NCI-H1417 (cell line): Measurements from ENCODE around the gene NKD1.

ENCODE experiments used
- DNase-seq, 3 experiments: peaks; one replicate each; lab custom pipeline; 2025; lab: John Stamatoyannopoulos, UW

The NKD1 gene

GRCh38 chr16:50580180-50580798 lies 32.1 kb downstream of the NKD1 start:
- DNase-seq = no peak

DNA sequence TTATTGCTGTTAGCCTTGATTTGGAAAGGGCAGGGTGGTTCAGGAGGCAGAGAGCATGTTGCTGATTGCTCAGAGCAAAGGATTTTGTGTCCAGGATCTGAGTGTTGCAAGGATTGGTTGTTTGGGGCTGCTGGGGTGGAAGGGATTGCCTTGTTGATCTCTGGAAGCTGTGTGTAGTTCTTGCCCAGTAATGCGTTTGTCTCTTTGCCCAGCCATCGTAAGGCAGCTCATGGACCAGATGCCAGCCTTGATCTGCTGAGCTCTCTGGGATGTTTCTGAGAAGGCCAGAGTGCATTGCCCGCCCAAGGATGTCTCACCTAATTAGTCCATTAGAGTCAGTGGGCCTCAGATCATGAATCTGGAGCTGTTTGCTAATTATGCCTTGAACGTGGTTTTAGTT lies 33.6 kb downstream of the NKD1 start:
- no peak for DNase-seq

DNA sequence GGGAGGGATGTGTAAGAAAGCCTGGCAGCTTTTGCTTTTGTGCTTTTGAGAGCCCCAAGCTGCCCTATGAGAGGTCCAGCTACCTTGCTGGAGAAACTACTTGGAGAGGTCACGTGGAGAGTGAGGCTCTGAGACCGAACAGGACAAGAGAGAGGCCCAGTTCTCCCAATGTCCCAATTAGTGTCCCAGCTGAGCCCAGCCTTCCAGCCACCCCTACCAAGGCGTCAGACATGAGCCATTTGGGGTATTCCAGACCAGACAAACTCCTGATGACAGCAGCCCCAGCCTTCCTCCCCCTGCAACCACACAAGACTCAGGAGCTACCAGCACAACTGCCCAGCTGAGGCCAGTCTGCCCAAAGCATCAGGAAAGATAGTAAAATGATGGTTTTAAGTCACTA lies 35.0 kb downstream of the NKD1 start:
- DNase-seq = no peak

DNA sequence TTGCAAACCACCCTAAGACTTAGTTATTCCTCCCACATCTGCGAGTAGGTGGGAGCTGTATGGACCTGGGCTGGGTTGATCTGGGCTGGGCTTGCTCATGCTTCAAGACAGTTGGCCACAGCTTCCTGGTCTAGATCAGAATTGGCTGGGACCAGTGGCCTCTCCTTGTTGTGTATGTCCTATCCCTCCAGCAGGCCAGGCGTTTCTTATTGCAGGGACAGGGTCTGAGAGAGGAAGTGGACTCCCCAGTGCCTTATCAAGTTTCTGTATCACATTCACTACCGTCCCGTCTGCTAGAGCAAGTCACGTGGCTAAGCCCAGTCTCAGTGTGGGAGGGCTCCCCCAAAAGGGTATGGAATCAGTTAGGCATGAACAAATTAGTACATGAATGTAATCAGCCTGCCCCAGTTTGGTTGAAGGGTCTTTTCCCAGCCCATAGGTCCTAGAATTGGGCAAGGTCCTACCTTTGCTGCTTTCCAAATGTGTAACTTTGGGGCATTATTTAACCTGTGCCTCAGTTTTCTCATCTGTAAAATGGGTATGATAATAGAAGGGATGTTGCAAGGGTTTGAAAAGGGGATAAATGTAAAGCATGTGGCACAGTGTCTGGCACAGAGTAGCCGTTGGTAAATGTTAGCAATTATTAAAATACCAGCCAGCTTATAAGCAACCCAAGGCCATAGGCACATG lies 36.0 kb downstream of the NKD1 start:
- DNase-seq = no peak

- DNase-seq = no peak
These were observed 37.2 kb downstream of the NKD1 start for GRCh38 chr16:50585331-50585776.

DNA sequence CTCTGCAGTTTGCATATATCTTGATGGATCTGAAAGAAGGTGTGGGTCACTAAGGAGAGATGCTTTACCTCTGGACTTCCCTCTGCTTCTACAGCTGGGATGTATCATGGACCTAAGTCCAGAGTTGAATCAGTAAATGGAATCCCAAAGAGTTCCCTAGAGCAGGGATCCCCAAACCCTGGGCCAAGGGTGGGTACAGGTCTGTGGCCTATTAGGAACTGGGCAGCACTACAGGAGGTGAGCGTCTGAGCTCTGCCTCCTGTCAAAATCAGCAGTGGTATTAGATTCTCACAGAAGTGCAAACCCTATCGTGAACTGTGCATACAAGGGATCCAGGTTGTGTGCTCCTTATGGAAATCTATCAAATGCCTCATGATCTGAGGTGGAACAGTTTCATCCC lies 39.3 kb downstream of the NKD1 start:
- no peak for DNase-seq

DNA sequence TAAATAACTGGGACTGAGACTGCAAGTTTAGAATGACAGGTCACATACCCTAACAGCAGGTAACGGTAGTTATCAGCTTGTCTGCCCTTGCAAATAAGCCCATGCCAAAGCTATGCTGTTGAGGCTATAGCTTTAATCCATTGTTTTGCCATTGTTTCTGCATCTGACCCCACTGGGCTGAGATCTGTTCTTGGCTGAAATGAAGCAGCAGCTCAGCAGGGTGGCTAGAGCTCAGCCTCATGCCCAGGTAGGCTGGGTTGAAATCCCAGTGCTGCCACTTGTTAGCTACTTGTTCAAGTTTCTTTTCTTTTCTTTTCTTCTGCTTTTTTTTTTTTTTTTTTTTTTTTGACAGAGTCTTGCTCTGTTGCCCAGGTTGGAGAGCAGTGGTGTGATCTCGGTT lies 40.1 kb downstream of the NKD1 start:
- DNase-seq = no peak

DNA sequence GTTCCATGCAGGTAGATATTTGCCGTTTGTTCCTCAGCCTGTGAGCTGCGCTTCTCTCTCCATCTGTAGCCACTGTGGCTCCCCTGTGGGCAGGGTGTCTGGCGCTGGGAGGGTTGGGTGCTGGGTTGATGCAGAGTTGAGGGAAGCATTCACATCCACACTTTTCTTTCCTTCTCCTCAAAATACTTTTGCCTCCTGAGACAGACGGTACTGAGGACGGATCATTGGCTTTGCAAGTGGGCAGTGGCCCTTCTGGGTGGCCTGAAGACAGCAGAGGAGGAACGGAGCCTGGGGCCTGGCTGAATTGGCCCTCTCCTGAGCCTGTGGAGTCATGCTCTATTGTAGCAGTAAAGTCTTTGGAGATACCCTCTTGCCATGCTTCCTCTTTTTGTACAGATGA lies 43.0 kb downstream of the NKD1 start:
- DNase-seq = no peak

GRCh38 chr16:50591800-50592771 lies 43.9 kb downstream of the NKD1 start:
- peak in 1 of 3 experiments; percentile 57 for DNase-seq

DNA sequence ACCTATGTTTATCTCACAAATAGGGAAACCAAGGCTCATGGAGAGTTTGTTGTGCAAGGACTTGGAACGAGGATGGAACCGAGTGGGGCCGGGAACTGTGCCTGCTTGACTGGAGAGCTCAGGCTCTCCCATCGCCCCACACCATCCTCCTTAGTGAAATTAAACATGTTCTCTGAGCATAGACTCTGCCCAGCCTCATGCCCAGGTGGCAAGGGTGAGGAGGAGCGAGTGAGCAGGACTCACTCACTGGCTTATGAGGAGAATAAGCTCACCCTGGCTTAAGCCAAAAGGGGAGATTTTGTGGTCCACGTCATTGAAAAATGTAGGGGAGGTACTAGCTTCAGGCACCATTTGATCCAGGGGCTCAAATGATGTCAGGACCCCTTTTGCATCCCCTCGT lies 44.8 kb downstream of the NKD1 start:
- DNase-seq = no peak

DNA sequence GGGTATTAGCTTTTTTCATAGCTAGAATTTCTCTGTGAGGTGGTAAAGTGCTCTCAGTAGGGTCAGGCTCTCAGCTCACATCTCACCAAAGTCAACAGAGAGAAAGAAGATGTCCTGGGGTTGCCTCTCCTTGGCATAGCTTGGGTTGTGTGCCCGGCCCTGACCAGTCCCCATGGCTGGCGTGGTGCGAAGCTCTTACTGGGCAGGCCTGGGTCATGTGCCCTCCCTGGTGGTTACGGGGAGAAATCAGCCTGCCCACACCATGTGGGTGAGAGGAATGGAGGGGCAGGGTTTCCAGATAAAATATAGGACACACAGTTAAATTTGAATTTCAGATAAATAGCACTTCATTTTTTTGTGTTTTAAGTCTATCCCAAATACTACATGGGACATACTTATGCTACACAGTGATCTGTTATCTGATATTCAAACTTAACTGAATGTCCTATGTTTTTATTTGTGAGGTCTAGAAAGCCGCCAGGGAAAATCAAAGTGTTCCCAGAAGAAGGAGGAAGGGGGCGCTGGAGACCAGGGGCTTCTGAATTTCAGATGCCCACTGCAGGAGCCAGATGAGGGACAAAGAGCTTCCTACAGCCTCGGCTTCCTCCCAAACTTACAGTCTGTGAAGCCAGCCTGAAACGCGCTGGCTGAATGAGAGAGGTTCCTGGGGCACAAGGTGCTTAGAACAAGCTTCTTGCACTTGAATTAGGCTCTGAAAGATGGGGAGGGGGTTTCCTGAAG lies 45.4 kb downstream of the NKD1 start:
- no peak for DNase-seq

DNA sequence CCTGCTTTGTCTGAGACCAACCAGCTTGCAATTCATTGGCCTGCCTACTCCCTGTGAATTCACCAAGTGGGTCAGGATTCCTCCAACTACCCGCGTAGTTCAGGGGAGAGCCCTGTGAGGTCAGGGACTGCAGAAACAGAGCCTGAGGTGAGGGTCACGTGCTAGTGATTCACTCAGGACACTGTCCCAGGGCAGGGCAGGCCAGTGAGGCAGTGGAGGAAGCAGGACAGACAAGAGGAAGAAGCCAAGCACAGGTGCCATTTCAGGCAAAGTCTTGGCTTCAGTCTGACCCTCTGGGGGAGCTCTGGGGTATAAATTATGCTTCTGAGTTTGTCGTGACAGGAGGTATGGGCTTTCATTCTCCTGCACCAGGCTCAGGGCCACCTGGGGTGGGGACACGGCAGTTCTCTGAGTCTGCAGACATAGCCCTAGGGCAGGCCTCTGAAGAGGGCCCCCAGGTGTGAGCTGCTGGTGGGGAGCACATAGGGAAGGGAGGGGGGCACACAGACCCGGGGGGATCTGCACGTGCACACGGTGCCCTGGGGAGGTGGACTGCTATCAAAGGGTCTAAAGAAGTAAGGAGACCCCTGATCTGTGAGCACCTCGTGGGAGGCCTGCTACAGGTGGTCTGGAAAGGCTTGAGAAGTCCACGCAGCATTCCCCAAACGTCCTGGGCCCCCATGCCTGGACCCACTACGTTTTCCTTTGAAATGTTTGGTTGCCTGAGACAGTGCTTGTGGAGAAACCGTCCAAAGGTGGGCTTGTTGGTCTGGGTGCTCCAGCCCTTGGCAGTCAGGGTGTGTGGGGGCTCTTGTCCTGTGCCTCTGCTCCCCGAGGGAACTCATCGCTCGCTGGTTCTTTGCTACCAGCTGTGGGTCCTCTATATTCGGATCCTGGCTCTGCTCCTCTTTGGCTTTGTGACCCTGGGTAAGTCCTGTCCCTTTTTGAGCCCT lies 46.4 kb downstream of the NKD1 start:
- DNase-seq = peak in 1 of 3 experiments; percentile 4

- DNase-seq = no peak
These were observed 47.7 kb downstream of the NKD1 start for GRCh38 chr16:50595859-50596258.

GRCh38 chr16:50596762-50597450 lies 48.7 kb downstream of the NKD1 start:
- DNase-seq = no peak

DNA sequence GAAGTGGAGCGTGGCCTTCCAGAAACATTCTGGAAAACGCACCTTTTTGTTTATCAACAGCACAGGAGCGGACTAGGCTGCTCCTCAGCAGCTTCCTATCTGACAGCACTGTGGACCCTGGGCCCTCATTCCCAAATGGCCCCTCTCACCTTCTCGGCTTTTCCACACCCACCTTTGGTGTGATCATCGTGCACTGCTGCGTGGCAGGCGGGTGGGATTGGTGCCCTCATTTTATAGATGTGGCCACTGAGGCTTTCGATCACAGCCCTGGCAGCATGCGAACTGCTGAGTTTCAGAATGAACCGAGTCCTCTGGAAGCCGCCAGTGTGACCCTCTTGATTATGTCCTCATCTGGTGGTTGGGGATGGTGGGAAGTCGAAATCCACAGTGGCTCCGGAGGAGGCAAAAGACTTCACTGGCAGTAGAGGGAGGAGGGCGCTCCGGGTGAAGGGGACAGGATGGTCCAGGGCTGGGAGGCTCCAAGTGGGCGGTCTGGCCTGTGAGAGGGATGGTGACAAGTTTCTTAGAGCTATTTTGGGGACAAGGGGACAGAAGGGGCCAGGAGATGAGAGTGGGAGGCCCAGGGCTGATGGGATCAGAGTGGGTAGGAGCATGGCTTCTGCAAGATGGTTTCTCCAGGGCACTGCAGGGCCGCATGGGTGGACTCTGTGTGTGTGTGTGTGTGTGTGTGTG lies 49.5 kb downstream of the NKD1 start:
- no peak for DNase-seq

DNA sequence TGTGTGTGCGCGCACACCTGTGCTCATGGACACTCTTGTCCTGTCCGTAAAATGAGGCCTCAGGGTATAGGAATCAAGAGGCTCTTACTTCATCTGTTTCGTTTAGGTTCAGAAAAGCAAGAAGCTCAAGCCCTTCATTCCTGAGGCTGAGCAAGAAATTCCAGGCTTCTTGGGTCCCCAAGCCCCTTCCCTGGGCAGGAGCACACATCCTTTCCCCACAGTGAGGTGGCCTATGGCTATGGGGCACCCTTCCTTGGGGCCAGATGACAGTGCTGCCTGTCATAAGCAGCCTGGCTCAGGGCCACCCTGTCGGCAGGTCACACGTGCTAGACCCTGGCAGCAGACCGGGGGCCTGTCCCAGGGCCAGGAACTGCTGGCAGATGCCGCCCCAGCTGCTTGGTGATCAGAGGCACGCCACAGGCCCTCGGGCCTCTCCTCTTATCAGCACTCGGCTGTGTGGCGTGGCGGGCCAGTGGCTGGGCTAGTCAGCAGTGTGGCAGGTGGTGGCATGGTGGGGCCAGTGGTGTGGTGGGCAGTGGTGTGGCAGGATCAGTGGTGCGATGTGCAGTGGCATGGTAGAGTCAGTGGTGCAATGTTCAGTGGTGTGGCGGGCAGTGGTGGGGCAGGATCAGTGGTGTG lies 50.2 kb downstream of the NKD1 start:
- no peak for DNase-seq

- no peak for DNase-seq
These were observed 50.8 kb downstream of the NKD1 start for GRCh38 chr16:50598936-50599361.

DNA sequence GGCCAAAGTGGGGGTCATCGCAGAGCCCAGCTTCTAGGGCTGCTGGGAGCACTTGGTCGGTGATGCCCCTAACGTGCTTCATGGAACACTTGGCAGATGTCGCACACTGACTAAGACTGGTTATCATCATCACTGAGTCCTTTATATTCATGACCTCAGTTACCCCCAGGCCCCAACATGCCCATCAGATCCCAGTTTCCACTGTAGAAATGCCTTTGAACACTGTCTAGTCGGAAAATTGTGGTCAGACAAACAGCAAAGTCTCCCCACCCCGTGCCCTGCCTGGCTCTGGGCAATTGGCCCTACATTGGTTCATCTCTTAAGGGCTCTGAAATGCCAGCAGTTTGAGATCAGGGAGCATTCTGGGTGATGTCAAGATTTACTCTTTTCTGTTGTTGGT lies 51.3 kb downstream of the NKD1 start:
- DNase-seq = no peak
